OCI-LY7 (cell line): ENCODE measurements around the gene MEF2C.
A peak's percentile ranks its signal among the peaks of the same experiment; 100 is the strongest.

Experiments used
- EZH2phosphoT487 ChIP-seq: fragments of 200-600 bp; sonication (generic); IDR thresholded peaks from 2 replicates; pipeline ENCODE4 v1.6.1; 2018; ENCODE audit warnings: low read depth, borderline replicate concordance, mild to moderate bottlenecking, mixed run types, antibody characterized with exemption, low read length, moderate library complexity, mixed read lengths
- TF ChIP-seq, protein P1 (sequence below): fragments of 200-600 bp; sonication (generic); conservative IDR thresholded peaks from 2 replicates; pipeline ENCODE4 v1.5.1; 2014; ENCODE audit warnings: mild to moderate bottlenecking, antibody characterized with exemption, low read length, moderate library complexity, mixed read lengths

- TF ChIP-seq, protein P1, sequence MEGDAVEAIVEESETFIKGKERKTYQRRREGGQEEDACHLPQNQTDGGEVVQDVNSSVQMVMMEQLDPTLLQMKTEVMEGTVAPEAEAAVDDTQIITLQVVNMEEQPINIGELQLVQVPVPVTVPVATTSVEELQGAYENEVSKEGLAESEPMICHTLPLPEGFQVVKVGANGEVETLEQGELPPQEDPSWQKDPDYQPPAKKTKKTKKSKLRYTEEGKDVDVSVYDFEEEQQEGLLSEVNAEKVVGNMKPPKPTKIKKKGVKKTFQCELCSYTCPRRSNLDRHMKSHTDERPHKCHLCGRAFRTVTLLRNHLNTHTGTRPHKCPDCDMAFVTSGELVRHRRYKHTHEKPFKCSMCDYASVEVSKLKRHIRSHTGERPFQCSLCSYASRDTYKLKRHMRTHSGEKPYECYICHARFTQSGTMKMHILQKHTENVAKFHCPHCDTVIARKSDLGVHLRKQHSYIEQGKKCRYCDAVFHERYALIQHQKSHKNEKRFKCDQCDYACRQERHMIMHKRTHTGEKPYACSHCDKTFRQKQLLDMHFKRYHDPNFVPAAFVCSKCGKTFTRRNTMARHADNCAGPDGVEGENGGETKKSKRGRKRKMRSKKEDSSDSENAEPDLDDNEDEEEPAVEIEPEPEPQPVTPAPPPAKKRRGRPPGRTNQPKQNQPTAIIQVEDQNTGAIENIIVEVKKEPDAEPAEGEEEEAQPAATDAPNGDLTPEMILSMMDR, result peak; percentile 62
- TF ChIP-seq EZH2phosphoT487, result no peak
These were observed 191.8 kb downstream of the MEF2C start for GRCh38 chr5:88691230-88691582.
